ENCODE data around the gene MRPL55.

The MRPL55 gene

GRCh38 chr1:228060458-228061190 is 48.5 kb downstream of the MRPL55 start:
- no peak for DNase-seq

GRCh38 chr1:228059634-228060457 is 49.3 kb downstream of the MRPL55 start:
- no peak for DNase-seq

- no peak for DNase-seq
These were observed 50.0 kb downstream of the MRPL55 start for GRCh38 chr1:228058949-228059633.

- DNase-seq, result no peak
These were observed 50.7 kb downstream of the MRPL55 start for GRCh38 chr1:228058172-228058948.
